ENCODE measurements around the gene GDPD4. TPM values are rescaled to one million over a fixed set of nuclear protein-coding genes. Genes with fewer than 3 reads are reported as not detected.

GDPD4 gene
- total RNA-seq, 1 experiment from 2014 or later = not detected

DNA sequence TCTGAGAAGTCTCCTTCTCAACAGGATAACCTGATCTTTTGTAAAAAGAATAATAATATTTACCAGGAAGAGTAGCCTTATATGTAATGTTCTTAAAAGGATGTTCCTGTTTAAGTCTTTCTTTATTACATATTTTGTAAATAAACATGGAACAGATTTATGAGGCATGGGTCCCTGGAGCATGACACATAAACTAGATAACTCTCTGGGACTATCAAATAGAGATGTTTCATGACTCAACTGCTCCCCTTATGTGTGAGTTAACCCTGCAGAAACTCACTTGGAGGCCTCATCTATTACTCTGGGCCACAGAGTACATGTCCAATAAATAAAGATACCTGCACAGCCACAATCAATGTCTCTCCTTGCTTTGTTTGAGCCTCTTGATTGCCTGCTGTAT lies 64.6 kb downstream of the GDPD4 start:
- Histone ChIP-seq H3K36me3 (replicated peaks; ENCODE audit: control insufficient read depth, insufficient read depth, low read length) (no peaks in the 10 kb centered on the region), H3K4me3 (ENCODE audit: insufficient read depth, low read depth, low read length) (no peak overlapping the region), H3K27me3 (ENCODE audit: control insufficient read depth, insufficient read depth, low read length) (no peaks in the 10 kb centered on the region)
- no peak for DNase-seq

DNA sequence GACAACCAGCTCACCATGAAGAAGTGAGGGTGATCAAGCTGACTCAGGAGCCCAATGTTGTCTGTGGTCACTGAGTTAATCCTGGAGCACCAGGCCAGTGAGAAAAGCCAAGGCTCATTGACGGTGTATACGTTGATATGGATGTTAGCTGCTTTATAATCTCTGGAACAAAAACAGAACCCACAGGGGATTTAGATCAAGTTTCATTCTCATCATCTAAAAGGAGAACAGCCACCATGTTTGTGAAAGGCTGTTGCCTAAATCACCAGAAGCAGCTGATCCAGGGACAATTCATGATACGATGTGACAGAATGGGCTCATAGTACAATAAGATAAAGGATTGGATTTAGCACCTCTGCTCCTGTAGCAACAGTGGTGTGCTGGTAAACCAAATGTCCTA lies 68.5 kb downstream of the GDPD4 start:
- no peak for DNase-seq
- no peaks in the 10 kb centered on the region for H3K27me3 ChIP-seq (ENCODE audit: control insufficient read depth, insufficient read depth, low read length)
- no peak overlapping the region for H3K4me3 ChIP-seq (ENCODE audit: insufficient read depth, low read depth, low read length)
- no peaks in the 10 kb centered on the region for H3K36me3 ChIP-seq (replicated peaks; ENCODE audit: control insufficient read depth, insufficient read depth, low read length)

DNA sequence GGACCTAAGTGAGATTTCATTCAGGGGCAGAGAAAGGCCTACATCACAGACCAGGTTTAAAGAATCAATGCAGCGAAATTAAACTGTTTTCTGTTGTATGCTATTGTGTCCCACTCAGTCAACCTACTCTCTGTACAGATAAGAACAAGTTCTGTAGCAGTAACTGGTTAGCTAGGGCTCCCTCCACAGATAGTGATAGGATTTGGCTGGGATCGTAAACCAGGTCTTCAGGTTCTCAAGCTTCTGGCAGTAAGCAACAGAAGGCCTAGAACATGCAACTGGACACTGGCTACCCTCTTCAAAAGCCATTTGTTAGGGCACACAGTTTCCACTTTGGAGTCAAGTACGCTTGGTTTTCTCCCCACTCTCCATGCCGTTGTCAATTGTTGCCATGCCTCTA lies 69.2 kb downstream of the GDPD4 start:
- no peak for DNase-seq
- Histone ChIP-seq H3K4me3 (ENCODE audit: insufficient read depth, low read depth, low read length) (no peak overlapping the region), H3K36me3 (replicated peaks; ENCODE audit: control insufficient read depth, insufficient read depth, low read length) (no peaks in the 10 kb centered on the region), H3K27me3 (ENCODE audit: control insufficient read depth, insufficient read depth, low read length) (no peaks in the 10 kb centered on the region)

DNA sequence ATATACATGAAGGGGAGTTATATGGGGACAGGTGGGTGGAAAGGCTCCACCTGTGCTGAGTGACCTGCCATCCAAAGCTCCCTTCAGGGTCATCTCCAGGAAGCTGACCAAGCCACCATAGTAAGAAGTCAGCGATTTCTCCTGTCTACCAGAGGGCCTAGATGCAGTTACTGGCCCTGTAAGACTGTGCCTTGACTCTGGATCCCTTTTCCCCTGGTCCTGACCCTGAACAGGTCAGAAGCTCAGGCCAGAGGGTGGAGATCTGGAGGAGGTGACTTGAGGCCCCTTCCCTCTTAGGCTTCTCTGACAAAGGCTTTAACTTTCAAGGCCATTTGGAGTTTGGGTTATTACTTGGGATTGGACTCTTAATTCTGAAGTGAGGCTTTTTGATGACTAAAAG lies 69.7 kb downstream of the GDPD4 start:
- Histone ChIP-seq H3K36me3 (replicated peaks; ENCODE audit: control insufficient read depth, insufficient read depth, low read length) (no peaks in the 10 kb centered on the region), H3K4me3 (ENCODE audit: insufficient read depth, low read depth, low read length) (no peak overlapping the region), H3K27me3 (ENCODE audit: control insufficient read depth, insufficient read depth, low read length) (no peaks in the 10 kb centered on the region)
- no peak for DNase-seq

DNA sequence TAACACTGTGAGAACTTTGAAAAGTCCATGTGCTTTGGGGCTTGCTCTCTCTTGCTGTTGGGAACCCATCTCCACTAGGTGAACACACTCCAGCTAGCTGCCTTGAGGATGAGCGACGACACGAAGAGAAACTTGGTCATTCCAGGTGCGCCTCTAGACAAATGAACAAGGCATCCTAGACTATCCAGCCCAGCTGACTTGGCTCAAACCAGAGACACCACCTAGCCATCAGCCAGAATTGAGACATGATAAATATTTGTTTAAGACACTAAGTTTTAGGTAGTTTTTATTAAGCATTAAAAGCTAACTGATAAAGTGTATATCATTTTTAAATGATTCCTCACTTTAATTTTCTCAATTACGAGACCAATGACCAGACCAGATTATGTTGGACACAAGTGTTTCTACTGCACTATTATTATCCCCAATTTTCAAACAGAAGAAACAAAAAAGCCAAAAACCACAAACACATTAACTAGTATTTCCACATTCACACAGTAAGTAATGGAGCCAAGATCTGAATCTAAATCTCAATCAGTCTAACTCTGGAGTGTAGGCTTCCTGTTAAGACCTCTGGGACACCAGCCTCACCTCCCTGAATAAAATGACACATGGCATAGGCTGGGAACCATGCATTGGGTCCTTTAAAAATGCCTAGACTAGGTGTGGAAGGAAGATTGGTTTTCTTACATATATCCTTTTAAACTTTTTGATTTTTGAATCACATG lies 70.4 kb downstream of the GDPD4 start:
- no peaks in the 10 kb centered on the region for H3K36me3 ChIP-seq (replicated peaks; ENCODE audit: control insufficient read depth, insufficient read depth, low read length)
- DNase-seq = no peak
- H3K27me3 ChIP-seq (ENCODE audit: control insufficient read depth, insufficient read depth, low read length) = no peaks in the 10 kb centered on the region
- H3K4me3 ChIP-seq (ENCODE audit: insufficient read depth, low read depth, low read length) = no peak overlapping the region

DNA sequence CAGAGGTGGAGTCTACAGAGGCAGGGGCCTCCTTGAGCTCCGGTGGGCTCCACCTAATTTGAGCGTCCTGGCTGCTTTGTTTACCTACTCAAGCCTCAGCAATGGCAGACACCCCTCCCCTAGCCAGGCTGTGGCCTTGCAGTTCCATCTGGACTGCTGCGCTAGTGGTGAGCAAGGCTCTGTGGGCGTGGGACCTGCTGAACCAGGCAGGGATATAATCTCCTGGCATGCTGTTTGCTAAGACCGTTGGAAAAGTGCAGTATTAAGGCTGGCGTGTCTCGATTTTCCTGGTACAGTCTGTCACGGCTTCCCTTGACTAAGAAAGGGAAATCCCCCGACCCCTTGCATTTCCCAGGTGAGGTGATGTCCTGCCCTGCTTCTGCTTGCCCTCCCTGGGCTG lies 77.7 kb downstream of the GDPD4 start:
- DNase-seq = no peak
- H3K27me3 ChIP-seq (ENCODE audit: control insufficient read depth, insufficient read depth, low read length) = no peaks in the 10 kb centered on the region
- no peaks in the 10 kb centered on the region for H3K36me3 ChIP-seq (replicated peaks; ENCODE audit: control insufficient read depth, insufficient read depth, low read length)
- no peak overlapping the region for H3K4me3 ChIP-seq (ENCODE audit: insufficient read depth, low read depth, low read length)

DNA sequence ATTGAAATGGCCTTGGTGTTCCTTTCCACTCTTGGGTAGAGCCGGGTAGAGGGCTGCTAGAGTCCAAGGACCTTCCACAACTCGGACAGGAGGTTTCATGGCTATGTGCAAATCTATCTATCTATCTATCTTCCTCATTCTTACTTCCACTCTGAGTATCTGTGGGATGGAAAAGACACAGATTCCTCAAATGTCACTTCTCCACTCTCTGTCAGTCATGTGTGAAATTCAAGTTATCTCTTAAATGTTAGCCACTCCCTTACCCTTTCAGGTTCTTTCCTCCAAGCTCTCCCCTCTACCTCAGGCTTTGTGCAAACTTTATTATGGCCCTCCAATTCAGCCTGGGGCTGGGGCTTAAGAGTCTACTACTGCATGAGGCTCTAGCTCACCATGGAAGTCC lies 84.3 kb downstream of the GDPD4 start:
- H3K27me3 ChIP-seq (ENCODE audit: control insufficient read depth, insufficient read depth, low read length) = no peaks in the 10 kb centered on the region
- H3K4me3 ChIP-seq (ENCODE audit: insufficient read depth, low read depth, low read length) = no peak overlapping the region
- peak; percentile 2 for DNase-seq
- no peaks in the 10 kb centered on the region for H3K36me3 ChIP-seq (replicated peaks; ENCODE audit: control insufficient read depth, insufficient read depth, low read length)

DNA sequence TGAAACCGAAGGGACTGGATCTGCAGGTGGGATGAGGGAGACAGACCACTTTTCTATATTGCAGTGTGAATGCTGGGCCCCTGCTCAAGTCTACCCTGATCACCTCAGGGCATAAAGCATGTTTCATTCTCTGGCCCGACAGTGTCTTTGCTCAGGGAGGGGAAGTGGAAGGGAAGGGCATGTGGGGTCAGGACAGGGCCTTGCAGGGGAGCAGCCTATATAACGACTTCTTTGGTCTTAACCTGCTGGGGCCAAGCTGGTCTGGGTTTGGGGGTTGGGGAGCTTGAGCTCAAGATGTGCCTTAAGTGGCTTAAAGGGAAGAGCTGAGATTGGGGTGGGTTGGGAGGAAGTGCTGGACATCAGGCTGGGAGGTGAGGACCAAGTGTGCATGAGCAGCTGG lies 86.4 kb downstream of the GDPD4 start:
- DNase-seq = no peak
- H3K36me3 ChIP-seq (replicated peaks; ENCODE audit: control insufficient read depth, insufficient read depth, low read length) = no peaks in the 10 kb centered on the region
- no peaks in the 10 kb centered on the region for H3K27me3 ChIP-seq (ENCODE audit: control insufficient read depth, insufficient read depth, low read length)
- H3K4me3 ChIP-seq (ENCODE audit: insufficient read depth, low read depth, low read length) = no peak overlapping the region

DNA sequence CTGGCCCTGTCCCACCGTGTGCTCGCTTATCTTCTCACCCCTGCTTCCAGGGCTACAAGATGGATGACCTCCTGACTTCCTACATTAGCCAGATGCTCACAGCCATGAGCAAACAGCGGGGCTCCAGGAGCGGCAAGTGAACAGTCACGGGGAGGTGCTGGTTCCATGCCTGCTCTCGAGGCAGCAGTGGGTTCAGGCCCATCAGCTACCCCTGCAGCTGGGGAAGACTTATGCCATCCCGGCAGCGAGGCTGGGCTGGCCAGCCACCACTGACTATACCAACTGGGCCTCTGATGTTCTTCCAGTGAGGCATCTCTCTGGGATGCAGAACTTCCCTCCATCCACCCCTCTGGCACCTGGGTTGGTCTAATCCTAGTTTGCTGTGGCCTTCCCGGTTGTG lies 86.9 kb downstream of the GDPD4 start:
- no peak for DNase-seq
- Histone ChIP-seq H3K36me3 (replicated peaks; ENCODE audit: control insufficient read depth, insufficient read depth, low read length) (no peaks in the 10 kb centered on the region), H3K4me3 (ENCODE audit: insufficient read depth, low read depth, low read length) (no peak overlapping the region), H3K27me3 (ENCODE audit: control insufficient read depth, insufficient read depth, low read length) (no peaks in the 10 kb centered on the region)

DNA sequence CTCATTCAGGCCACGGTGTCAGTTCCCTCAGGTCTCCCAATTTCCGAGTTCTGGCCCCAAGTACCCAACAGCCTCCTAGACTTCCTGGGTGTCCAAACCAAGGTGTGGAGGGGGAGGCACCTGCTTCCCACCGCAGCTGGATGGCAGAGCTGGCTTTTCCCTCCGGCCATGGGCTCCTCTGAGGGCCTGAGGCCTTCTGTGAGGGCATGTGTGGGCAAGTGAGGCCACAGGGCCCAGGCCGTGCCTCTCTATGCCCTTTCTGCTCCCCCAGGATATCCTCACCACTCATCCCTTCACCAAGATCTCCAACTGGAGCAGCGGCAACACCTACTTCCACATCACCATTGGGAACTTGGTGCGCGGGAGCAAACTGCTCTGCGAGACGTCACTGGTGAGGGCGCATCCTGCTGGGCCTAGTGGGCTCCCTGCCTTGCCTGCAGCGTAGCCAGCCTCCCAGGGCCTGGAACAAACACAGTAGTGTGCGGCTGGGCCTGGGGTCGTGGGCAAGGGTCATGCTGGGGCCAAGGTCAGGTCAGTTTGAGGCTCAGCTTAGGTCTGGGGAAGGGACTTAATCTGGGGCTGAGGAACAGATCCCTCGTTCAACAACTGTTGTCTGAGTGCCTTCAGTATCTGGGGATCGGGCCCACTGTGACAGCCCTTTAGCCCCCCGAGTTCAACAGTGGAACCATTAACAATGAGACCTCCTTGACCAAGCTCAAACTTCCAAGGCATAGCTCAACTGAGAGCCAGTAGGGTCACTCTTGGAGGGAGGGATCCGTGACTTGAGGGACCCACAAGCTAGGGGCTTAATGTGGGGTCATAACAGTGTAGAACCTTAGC lies 87.7 kb downstream of the GDPD4 start:
- no peaks in the 10 kb centered on the region for H3K27me3 ChIP-seq (ENCODE audit: control insufficient read depth, insufficient read depth, low read length)
- H3K4me3 ChIP-seq (ENCODE audit: insufficient read depth, low read depth, low read length) = no peak overlapping the region
- DNase-seq = peak; percentile 20
- H3K36me3 ChIP-seq (replicated peaks; ENCODE audit: control insufficient read depth, insufficient read depth, low read length) = no peaks in the 10 kb centered on the region

DNA sequence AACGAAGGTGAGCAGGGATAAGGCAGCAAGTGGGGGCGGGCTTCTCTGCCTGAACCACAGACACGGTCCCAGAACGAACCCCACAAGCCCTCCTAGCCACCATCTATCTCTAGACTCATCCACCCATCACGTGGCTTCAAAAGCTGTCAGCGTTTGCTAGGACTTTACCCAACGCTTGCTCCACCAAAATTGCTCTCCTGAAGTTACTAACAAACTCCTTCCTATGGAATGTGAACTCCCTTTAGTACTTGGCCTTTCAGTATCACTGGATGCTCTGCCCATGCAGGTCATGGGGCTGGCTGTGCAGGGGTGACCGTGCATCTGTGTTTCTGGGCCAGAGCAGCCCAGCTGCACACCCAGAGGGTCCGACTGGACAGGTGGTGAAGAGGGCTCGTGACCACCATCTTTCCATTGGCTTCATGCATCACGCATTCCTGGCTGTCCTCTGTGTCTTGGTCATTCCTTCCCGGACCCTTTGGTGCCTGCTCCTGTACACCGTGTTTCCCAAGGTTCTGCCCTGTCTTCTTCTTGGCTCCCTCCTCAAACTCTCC lies 88.4 kb downstream of the GDPD4 start:
- H3K27me3 ChIP-seq (ENCODE audit: control insufficient read depth, insufficient read depth, low read length) = no peaks in the 10 kb centered on the region
- peak; percentile 10 for DNase-seq
- no peak overlapping the region for H3K4me3 ChIP-seq (ENCODE audit: insufficient read depth, low read depth, low read length)
- H3K36me3 ChIP-seq (replicated peaks; ENCODE audit: control insufficient read depth, insufficient read depth, low read length) = no peaks in the 10 kb centered on the region

DNA sequence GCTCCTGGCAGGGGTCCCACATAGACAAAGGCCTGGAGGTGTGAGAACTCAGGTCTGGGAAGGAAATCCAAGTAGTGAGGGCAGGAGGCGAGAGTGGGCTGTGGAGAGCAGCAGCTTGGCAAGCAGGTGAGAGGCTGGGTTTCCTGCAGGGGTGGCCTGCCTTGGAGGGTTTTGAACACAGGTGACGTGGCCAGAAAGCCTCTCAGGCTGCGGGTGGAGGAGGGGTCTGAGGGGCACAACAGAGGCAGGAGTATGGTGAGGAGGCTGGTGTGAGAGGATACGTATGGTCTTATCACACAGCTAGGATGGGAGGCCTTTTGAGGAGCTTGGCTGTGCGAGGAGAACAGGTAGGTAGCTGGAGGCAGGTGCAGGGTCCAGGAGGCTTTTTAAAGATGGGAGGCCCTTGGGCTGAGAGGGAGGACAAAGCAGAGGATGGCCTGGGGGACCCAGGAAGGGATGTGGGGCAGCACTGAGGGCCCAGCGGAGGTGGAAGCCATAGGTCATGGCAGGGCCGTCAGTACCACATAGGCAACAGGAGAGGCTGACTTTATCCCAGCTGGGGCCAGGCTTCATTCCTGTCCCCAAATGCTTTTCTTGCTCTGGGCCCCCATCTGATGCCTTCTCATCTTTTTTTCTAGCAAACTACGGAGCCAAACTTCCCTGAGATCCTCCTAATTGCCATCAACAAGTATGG lies 89.0 kb downstream of the GDPD4 start:
- no peaks in the 10 kb centered on the region for H3K27me3 ChIP-seq (ENCODE audit: control insufficient read depth, insufficient read depth, low read length)
- no peak for DNase-seq
- no peak overlapping the region for H3K4me3 ChIP-seq (ENCODE audit: insufficient read depth, low read depth, low read length)
- no peaks in the 10 kb centered on the region for H3K36me3 ChIP-seq (replicated peaks; ENCODE audit: control insufficient read depth, insufficient read depth, low read length)

DNA sequence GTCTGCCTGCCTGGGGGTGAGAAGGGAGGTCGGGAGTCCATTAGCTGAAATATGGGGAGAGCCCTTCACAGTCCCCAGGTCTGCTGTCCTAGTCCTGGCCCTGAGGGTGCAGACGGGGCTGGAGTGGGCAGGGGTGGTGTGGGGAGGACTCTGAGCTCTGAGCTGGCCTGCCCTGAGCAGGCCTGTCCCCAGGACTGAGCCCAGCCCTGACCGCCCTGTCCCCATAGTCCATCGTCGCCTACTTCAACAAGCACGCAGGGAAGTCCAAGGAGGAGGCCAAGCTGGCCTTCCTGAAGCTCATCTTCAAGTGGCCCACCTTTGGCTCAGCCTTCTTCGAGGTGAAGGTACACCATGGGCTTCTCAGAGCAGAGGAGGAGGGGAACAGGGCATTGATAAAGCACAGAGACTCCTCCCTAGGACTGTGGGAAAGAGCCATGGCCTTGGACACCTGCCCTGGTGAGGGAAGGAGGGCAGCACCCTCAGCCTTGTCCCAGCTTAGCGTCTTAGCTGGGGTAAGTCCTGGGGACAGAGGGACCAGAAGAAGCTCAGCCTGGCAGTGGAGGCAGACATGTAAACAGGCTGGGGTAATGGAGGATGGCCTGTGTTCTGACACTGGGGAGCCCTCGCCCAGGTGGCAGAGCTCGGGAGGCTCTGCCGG lies 89.8 kb downstream of the GDPD4 start:
- DNase-seq = peak; percentile 45
- Histone ChIP-seq H3K4me3 (ENCODE audit: insufficient read depth, low read depth, low read length) (no peak overlapping the region), H3K36me3 (replicated peaks; ENCODE audit: control insufficient read depth, insufficient read depth, low read length) (no peaks in the 10 kb centered on the region), H3K27me3 (ENCODE audit: control insufficient read depth, insufficient read depth, low read length) (no peaks in the 10 kb centered on the region)

DNA sequence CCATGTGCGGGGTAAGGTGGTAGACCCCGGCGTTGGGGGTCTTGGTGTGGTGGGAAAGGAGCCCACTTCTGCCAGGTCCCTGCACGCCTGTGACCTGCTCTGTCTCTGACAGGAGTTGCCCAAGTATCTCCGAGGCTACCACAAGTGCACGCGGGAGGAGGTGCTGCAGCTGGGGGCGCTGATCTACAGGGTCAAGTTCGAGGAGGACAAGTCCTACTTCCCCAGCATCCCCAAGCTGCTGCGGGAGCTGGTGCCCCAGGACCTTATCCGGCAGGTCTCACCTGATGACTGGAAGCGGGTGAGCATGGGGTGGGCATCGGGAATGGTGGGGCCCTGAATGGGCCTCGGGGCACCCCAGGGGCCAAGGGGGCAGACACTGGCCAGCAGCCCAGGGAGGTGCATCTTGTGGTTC lies 90.4 kb downstream of the GDPD4 start:
- Histone ChIP-seq H3K4me3 (ENCODE audit: insufficient read depth, low read depth, low read length) (no peak overlapping the region), H3K27me3 (ENCODE audit: control insufficient read depth, insufficient read depth, low read length) (no peaks in the 10 kb centered on the region), H3K36me3 (replicated peaks; ENCODE audit: control insufficient read depth, insufficient read depth, low read length) (no peaks in the 10 kb centered on the region)
- no peak for DNase-seq

Data from H7 (cell line).